CD4-positive, alpha-beta T cell (primary cell): Measurements from ENCODE around the gene NKX1-2. TPM values are rescaled to one million over a fixed set of nuclear protein-coding genes. Genes with fewer than 3 reads are reported as not detected.

Source experiments
- ATAC-seq: fragments of 200-7000 bp; cut with Tn5 transposase; one replicate; pipeline ENCODE4 v1.10.0; 2022; ENCODE audit warnings: mild to moderate bottlenecking; ENCODE audit not compliant: poor library complexity
- CTCF ChIA-PET: fragments of 350-600 bp; sonication (Branson Sonifier 250); formaldehyde crosslinking; loops from one replicate; lab custom pipeline; 2021; ENCODE audit warnings: antibody characterized with exemption, inconsistent platforms; lab: Charles Lee
- POLR2A ChIA-PET: fragments of 350-600 bp; sonication (Branson Sonifier 250); formaldehyde crosslinking; loops from one replicate; lab custom pipeline; 2021; ENCODE audit warnings: antibody characterized with exemption, inconsistent platforms; lab: Charles Lee
- DNase-seq, 14 experiments: peaks; one replicate each; pipeline ENCODE4 v3.0.0-alpha.2; 2013 to 2020; ENCODE audit warnings: mixed read lengths in 2 of 14
- H3K27ac ChIP-seq, 2 donors: one replicate each; pipeline versions ENCODE4 v1.5.1 to v1.7.0; 2013; ENCODE audit warnings: low read length in 2 of 2, low read depth in 1 of 2, mild to moderate bottlenecking in 1 of 2
- H3K27me3 ChIP-seq, 2 experiments: 1 replicate in 1 of 2; 2 replicates in 1 of 2; pipeline versions ENCODE4 v1.6.1 to v1.7.0; 2013; ENCODE audit warnings: low read length in 2 of 2, control low read depth in 1 of 2, mild to moderate bottlenecking in 1 of 2, moderate library complexity in 1 of 2; ENCODE audit not compliant: insufficient read depth in 2 of 2, control insufficient read depth in 1 of 2
- H3K36me3 ChIP-seq: one replicate; pipeline ENCODE4 v1.6.1; 2013; ENCODE audit warnings: low read length, control low read depth; ENCODE audit not compliant: insufficient read depth
- H3K4me1 ChIP-seq: one replicate; pipeline ENCODE4 v1.6.1; 2013; ENCODE audit warnings: low read length, control low read depth; ENCODE audit not compliant: insufficient read depth
- H3K4me3 ChIP-seq: one replicate; pipeline ENCODE4 v1.5.1; 2013; ENCODE audit warnings: mild to moderate bottlenecking, low read length, moderate library complexity
- H3K9me3 ChIP-seq, 2 experiments: 1 replicate in 1 of 2; 2 replicates in 1 of 2; pipeline versions ENCODE4 v1.6.1 to v1.7.0; 2013; ENCODE audit warnings: low read length in 2 of 2, mild to moderate bottlenecking in 2 of 2, control low read depth in 1 of 2, moderate library complexity in 1 of 2; ENCODE audit not compliant: control insufficient read depth in 1 of 2, insufficient read depth in 1 of 2
- H3K27ac Mint-ChIP-seq: one replicate; pipeline ENCODE4 v1.8.0; 2020; ENCODE audit warnings: mixed read lengths
- H3K27me3 Mint-ChIP-seq: one replicate; pipeline ENCODE4 v1.8.0; 2021; ENCODE audit warnings: mixed read lengths
- H3K36me3 Mint-ChIP-seq: one replicate; pipeline ENCODE4 v1.8.0; 2021; ENCODE audit warnings: low read depth, mixed read lengths
- H3K4me1 Mint-ChIP-seq: one replicate; pipeline ENCODE4 v1.8.0; 2021; ENCODE audit warnings: low read depth, mixed read lengths
- H3K4me3 Mint-ChIP-seq: one replicate; pipeline ENCODE4 v1.8.0; 2020; ENCODE audit warnings: mild to moderate bottlenecking, mixed read lengths
- H3K9me3 Mint-ChIP-seq: one replicate; pipeline ENCODE4 v1.8.0; 2020; ENCODE audit warnings: mixed read lengths
- intact Hi-C, 2 experiments: fragments of 100-400 bp; cut with DNase I in 1 of 2; cut with micrococcal nuclease in 1 of 2; formaldehyde crosslinking; loops; one replicate each; pipeline versions ENCODE4 v1.15.1 to v1.9.0; 2023 to 2025; cut with DNase I, micrococcal nuclease
- total RNA-seq, 174 experiments: library from RNA in 2 of 174; stranded (reverse) in 2 of 174; gene quantifications; one replicate each; pipeline ENCODE4 v1.2.3 and lab custom pipeline; 2021 to 2026
- TF ChIP-seq, protein P1 (sequence below): fragments of 200-600 bp; IDR thresholded peaks from one replicate; pipeline ENCODE4 v1.8.0; 2022; ENCODE audit warnings: antibody characterized with exemption, mild to moderate bottlenecking

The NKX1-2 gene
- total RNA-seq, 2 experiments from 2014 or later: not detected

DNA sequence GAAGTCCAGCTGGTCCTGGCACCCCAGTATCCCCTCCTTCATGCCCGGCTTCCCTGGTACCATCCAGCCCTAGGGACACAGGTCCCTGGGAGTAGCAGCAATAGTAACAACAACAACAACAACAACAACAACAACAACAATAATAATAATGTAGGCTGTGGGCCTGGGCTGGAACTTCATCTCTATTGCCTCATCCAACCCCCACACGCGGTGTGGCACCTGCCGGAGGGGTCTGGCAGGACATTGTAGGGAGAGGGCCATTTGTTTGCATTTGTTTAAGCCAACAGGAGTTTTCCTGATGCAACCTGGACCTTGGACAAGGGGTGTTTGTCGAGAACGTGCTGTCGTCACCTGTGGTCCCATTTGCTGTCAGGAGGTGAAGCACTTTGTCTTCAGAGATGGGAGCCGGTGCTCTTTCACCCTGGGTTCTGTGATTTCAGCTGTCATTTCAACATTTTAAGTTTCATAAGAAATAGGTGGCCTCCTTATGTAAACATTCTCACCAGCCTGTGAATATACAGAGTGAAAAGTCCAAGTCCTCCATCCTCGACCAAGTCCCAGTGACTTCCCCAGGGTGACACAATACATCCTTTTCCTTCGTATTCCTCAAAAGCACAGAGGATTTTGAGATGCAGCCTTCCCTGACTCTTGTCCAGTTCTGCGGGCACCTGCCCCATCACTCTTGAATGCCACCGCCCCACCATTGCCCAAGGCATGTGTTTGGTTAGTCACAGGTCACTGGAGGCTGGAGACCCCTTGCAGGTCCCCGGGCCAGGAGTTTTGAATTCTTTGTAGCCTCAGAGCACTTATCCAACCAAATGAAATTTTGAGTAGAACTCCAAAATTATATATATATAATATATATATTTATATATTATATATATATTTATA lies 21.0 kb upstream of the NKX1-2 start:
- Histone ChIP-seq H3K27ac (no peak overlapping the region), H3K36me3 (no peaks in the 10 kb centered on the region), H3K9me3 (no peaks in the 10 kb centered on the region), H3K4me3 (no peak overlapping the region), H3K27me3 (no peaks in the 10 kb centered on the region), H3K4me1 (peaks cover 4% of the 10 kb centered on the region)
- Mint-ChIP-seq H3K36me3 (peaks cover 9% of the 10 kb centered on the region), H3K9me3 (no peaks in the 10 kb centered on the region), H3K4me3 (no peak overlapping the region), H3K4me1 (peaks cover 14% of the 10 kb centered on the region), H3K27ac (no peak overlapping the region), H3K27me3 (no peaks in the 10 kb centered on the region)
- intact Hi-C loops: no loop called here
- ChIA-PET POLR2A (interaction anchor here (1.8 kb wide), 1 partner anchor 9 kb away, joined by 6 read pairs; the partner anchor contains the start of gene LHPP), CTCF (no interaction called here)
- TF ChIP-seq, protein P1, sequence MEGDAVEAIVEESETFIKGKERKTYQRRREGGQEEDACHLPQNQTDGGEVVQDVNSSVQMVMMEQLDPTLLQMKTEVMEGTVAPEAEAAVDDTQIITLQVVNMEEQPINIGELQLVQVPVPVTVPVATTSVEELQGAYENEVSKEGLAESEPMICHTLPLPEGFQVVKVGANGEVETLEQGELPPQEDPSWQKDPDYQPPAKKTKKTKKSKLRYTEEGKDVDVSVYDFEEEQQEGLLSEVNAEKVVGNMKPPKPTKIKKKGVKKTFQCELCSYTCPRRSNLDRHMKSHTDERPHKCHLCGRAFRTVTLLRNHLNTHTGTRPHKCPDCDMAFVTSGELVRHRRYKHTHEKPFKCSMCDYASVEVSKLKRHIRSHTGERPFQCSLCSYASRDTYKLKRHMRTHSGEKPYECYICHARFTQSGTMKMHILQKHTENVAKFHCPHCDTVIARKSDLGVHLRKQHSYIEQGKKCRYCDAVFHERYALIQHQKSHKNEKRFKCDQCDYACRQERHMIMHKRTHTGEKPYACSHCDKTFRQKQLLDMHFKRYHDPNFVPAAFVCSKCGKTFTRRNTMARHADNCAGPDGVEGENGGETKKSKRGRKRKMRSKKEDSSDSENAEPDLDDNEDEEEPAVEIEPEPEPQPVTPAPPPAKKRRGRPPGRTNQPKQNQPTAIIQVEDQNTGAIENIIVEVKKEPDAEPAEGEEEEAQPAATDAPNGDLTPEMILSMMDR: no peak
- DNase-seq: no peak
- no peak for ATAC-seq

DNA sequence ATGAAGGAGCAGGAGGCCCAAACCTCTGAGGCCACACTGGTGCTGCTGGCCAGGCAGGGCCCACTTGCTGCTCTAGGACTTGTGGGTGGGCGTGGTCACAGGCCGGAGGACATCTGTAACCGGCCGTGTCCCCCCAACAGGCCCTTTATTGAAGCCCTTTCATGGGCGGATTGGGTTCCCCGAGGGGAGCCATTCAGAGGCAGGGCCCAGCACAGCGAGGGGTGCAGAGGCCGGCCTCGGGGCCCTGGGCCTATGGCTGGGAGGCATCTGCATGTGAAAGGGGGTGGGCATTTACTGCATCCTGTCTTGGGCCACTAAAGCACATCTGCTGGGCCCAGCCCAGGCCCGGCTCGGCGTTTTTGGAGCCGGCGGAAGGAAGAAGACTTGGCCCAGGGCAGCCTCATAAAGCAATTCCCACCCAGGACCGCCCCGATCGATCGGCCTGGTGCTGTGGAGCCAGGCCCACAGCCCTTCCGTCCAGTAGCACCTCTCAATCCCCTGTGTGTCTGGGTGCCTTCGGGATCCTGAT lies 20.2 kb upstream of the NKX1-2 start:
- no peak for ATAC-seq
- intact Hi-C loops: no loop called here
- POLR2A ChIA-PET: interaction anchor here (1.8 kb wide), 1 partner anchor 8 kb away, joined by 6 read pairs; the partner anchor contains the start of gene LHPP

DNA sequence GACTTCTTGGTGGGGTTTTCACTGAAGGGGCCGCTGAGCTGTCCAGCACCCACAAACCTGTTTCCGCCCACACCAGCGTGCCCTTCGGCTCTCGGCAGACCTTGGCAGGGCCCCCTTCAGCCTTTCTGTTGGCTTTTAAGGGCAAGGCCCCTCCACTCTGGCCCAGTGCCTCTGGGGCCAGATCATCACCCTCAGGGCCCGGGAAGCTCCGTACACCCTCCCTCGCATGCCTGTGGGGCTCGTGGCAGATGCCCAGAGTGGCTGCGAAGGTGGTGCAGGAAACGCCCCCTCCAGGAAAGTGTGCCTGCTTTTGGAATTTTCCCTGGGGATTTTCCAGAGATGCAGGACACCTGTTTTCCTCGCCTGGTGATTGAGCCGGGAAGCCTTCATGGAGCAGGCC lies 18.8 kb upstream of the NKX1-2 start:
- H3K27me3 ChIP-seq: no peaks in the 10 kb centered on the region
- no peaks in the 10 kb centered on the region for H3K36me3 ChIP-seq
- POLR2A ChIA-PET: no interaction called here
- intact Hi-C loops: no loop called here
- no peaks in the 10 kb centered on the region for H3K9me3 Mint-ChIP-seq
- no peak for DNase-seq
- no peaks in the 10 kb centered on the region for H3K9me3 ChIP-seq
- H3K27ac ChIP-seq: no peak overlapping the region
- H3K27me3 Mint-ChIP-seq: no peaks in the 10 kb centered on the region
- CTCF ChIA-PET: interaction anchor here (1.8 kb wide), 1 partner anchor 65 kb away, joined by 5 read pairs; no protein-coding TSS in a partner anchor
- no peak for ATAC-seq
- peaks cover 15% of the 10 kb centered on the region for H3K36me3 Mint-ChIP-seq
- TF ChIP-seq, protein P1: no peak
- no peak overlapping the region for H3K4me3 Mint-ChIP-seq
- H3K4me3 ChIP-seq: no peak overlapping the region
- no peak overlapping the region for H3K27ac Mint-ChIP-seq
- H3K4me1 Mint-ChIP-seq: peaks cover 27% of the 10 kb centered on the region
- peaks cover 23% of the 10 kb centered on the region for H3K4me1 ChIP-seq

More for the DNA sequence above, 20.2 kb upstream of the NKX1-2 start:
- Mint-ChIP-seq H3K27me3 (no peaks in the 10 kb centered on the region), H3K4me1 (peaks cover 21% of the 10 kb centered on the region), H3K4me3 (no peak overlapping the region), H3K9me3 (no peaks in the 10 kb centered on the region), H3K36me3 (peaks cover 13% of the 10 kb centered on the region), H3K27ac (no peak overlapping the region)
- TF ChIP-seq, protein P1: no peak
- Histone ChIP-seq H3K4me3 (no peak overlapping the region), H3K9me3 (no peaks in the 10 kb centered on the region), H3K27ac (no peak overlapping the region), H3K27me3 (no peaks in the 10 kb centered on the region), H3K4me1 (peaks cover 12% of the 10 kb centered on the region), H3K36me3 (no peaks in the 10 kb centered on the region)
- CTCF ChIA-PET: no interaction called here
- DNase-seq: no peak
